Choroid plexus epithelial cell (primary cell): Measurements from ENCODE around the gene FBXO10.

Source experiments
- DNase-seq: peaks from one replicate; pipeline ENCODE4 v3.0.0-alpha.2; 2010; ENCODE audit warnings: low read depth
- H3K4me3 ChIP-seq: 2 replicates; pipeline ENCODE4 v1.5.1; 2011; ENCODE audit warnings: low read depth, mild to moderate bottlenecking, control low read depth, low read length, moderate library complexity
- CTCF ChIP-seq: conservative IDR thresholded peaks from 2 replicates; pipeline ENCODE4 v1.5.1; 2011; ENCODE audit warnings: low read depth, mild to moderate bottlenecking, control low read depth, inconsistent platforms, low read length, moderate library complexity

Gene FBXO10

GRCh38 chr9:37575921-37576721, at the start of gene FBXO10:
Gene FBXO10 (minus strand): TSS chr9:37576380. CDS start chr9:37541768, 34,612 bp downstream.
- DNase-seq = peak; percentile 77
- H3K4me3 ChIP-seq = peak within 1 kb of the TSS; percentile 80
- TF ChIP-seq CTCF = no peak

- no peak for TF ChIP-seq CTCF
- DNase-seq = no peak
- no peak overlapping the region for H3K4me3 ChIP-seq
These were observed 49.6 kb upstream of the FBXO10 start for GRCh38 chr9:37625758-37626147.

- no peak for DNase-seq
- H3K4me3 ChIP-seq = no peak overlapping the region
- TF ChIP-seq CTCF = no peak
These were observed 49.0 kb upstream of the FBXO10 start for GRCh38 chr9:37625036-37625757.

- no peak for TF ChIP-seq CTCF
- DNase-seq = no peak
- H3K4me3 ChIP-seq = no peak overlapping the region
These were observed 47.9 kb upstream of the FBXO10 start for GRCh38 chr9:37624073-37624472.

- DNase-seq = no peak
- H3K4me3 ChIP-seq = no peak overlapping the region
These were observed 47.1 kb upstream of the FBXO10 start for GRCh38 chr9:37623267-37623666.

GRCh38 chr9:37622462-37622861, 46.3 kb upstream of the FBXO10 start:
- no peak for DNase-seq
- no peak overlapping the region for H3K4me3 ChIP-seq
- no peak for TF ChIP-seq CTCF

More at GRCh38 chr9:37623267-37623666, 47.1 kb upstream of the FBXO10 start:
- no peak for TF ChIP-seq CTCF
